Activated B cell treated with CpG ODN at 0.5 μM for 24 hours (primary cell): Measurements from ENCODE around the gene TMEM185B. TPM values are rescaled to one million over a fixed set of nuclear protein-coding genes. Genes with fewer than 3 reads are reported as not detected.

Experiments
- ATAC-seq: fragments of 200-7000 bp; cut with Tn5 transposase; one replicate; pipeline ENCODE4 v1.10.0; 2021; ENCODE audit warnings: low read depth, mild to moderate bottlenecking, moderate library complexity
- CTCF ChIA-PET: fragments of 350-600 bp; sonication (Branson Sonifier 250); formaldehyde crosslinking; loops from one replicate; lab custom pipeline; 2021; ENCODE audit warnings: antibody characterized with exemption; lab: Charles Lee
- POLR2A ChIA-PET: fragments of 350-600 bp; sonication (Branson Sonifier 250); formaldehyde crosslinking; loops from one replicate; lab custom pipeline; 2021; ENCODE audit warnings: antibody characterized with exemption; lab: Charles Lee
- DNase-seq: peaks from one replicate; pipeline ENCODE4 v3.0.0; 2022
- H3K27ac Mint-ChIP-seq: one replicate; pipeline ENCODE4 v1.8.0; 2020; ENCODE audit warnings: mixed read lengths
- H3K27me3 Mint-ChIP-seq: one replicate; pipeline ENCODE4 v1.8.0; 2021; ENCODE audit warnings: mixed read lengths
- H3K36me3 Mint-ChIP-seq: one replicate; pipeline ENCODE4 v1.8.0; 2021; ENCODE audit warnings: low read depth, mixed read lengths
- H3K4me1 Mint-ChIP-seq: one replicate; pipeline ENCODE4 v1.8.0; 2021; ENCODE audit warnings: mixed read lengths
- H3K4me3 Mint-ChIP-seq: one replicate; pipeline ENCODE4 v1.8.0; 2020; ENCODE audit warnings: mild to moderate bottlenecking, mixed read lengths
- H3K9me3 Mint-ChIP-seq: one replicate; pipeline ENCODE4 v1.8.0; 2020; ENCODE audit warnings: mixed read lengths
- CTCF ChIP-seq: fragments of 200-600 bp; IDR thresholded peaks from one replicate; pipeline ENCODE4 v1.8.0; 2022; ENCODE audit warnings: antibody characterized with exemption, mild to moderate bottlenecking
- intact Hi-C: fragments of 100-400 bp; cut with micrococcal nuclease; formaldehyde crosslinking; loops from one replicate; pipeline ENCODE4 v1.15.1; 2024
- total RNA-seq: library from RNA; stranded (reverse); gene quantifications from 2 replicates; pipeline ENCODE4 v1.2.3, GENCODE V29; 2022

TMEM185B gene
- total RNA-seq, 1 donor from 2014 or later: 26.8 TPM

DNA sequence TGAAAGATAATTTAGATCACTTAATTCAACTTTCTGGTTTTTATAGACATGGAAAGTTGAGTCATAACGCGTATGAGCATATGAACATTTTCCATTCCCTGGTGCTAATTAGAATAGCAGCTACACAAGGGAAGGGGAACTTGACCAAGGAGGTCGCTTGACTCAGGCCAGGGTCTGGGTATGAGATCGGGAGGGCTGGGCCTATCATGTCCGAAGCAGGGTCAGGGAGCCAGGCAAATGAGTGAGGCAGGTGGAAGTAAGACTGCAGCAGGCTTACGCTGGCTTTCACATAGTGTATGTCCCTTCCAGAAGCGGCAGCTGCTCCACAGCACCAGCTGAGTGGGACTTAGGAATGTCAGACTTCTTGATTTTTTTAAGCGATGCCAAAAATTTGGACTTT is 44.1 kb upstream of the TMEM185B start:
- ChIA-PET POLR2A (interaction anchor here (1.3 kb wide), 1 partner anchor 21 kb away, joined by 3 read pairs; no protein-coding TSS in a partner anchor), CTCF (interaction anchor here (1.3 kb wide), 1 partner anchor 46 kb away, joined by 3 read pairs; no protein-coding TSS in a partner anchor)
- Mint-ChIP-seq H3K27me3 (no peaks in the 10 kb centered on the region), H3K36me3 (peaks cover 13% of the 10 kb centered on the region), H3K4me3 (no peak overlapping the region), H3K4me1 (peaks cover 71% of the 10 kb centered on the region), H3K9me3 (no peaks in the 10 kb centered on the region), H3K27ac (peak overlapping the region; percentile 42)
- intact Hi-C loops: loop anchor here (1.0 to 5.0 kb wide), 3 partner anchors 14 to 45 kb away; partner anchors contain the start of gene TMEM185B
- TF ChIP-seq CTCF: no peak
- peak; percentile 64 for ATAC-seq
- no peak for DNase-seq

- H3K27ac Mint-ChIP-seq: no peak overlapping the region
- peaks cover 19% of the 10 kb centered on the region for H3K36me3 Mint-ChIP-seq
- no peaks in the 10 kb centered on the region for H3K9me3 Mint-ChIP-seq
- no peak for ATAC-seq
- H3K27me3 Mint-ChIP-seq: no peaks in the 10 kb centered on the region
- CTCF ChIA-PET: interaction anchor here (1.0 to 1.1 kb wide), 2 partner anchors 48 to 90 kb away, joined by 3 read pairs; no protein-coding TSS in a partner anchor
- intact Hi-C loops: loop anchor here (5.0 kb wide), 1 partner anchor 43 kb away; the partner anchor contains the start of gene TMEM185B
- DNase-seq: no peak
- no peak for TF ChIP-seq CTCF
- peaks cover 49% of the 10 kb centered on the region for H3K4me1 Mint-ChIP-seq
- POLR2A ChIA-PET: interaction anchor here (0.6 to 1.1 kb wide), 3 partner anchors 12 to 33 kb away, joined by 3 to 4 read pairs (median 3); partner anchors contain the start of gene RALB
- peak overlapping the region; percentile 48 for H3K4me3 Mint-ChIP-seq
Measured at GRCh38 chr2:120265006-120265405, 41.8 kb upstream of the TMEM185B start.

- Mint-ChIP-seq H3K4me3 (no peak overlapping the region), H3K36me3 (peaks cover 16% of the 10 kb centered on the region), H3K27me3 (no peaks in the 10 kb centered on the region), H3K9me3 (no peaks in the 10 kb centered on the region), H3K27ac (no peak overlapping the region), H3K4me1 (peaks cover 38% of the 10 kb centered on the region)
- DNase-seq (no peak), ATAC-seq (no peak)
- CTCF ChIA-PET: no interaction called here
- no peak for TF ChIP-seq CTCF
- POLR2A ChIA-PET: no interaction called here
- intact Hi-C loops: no loop called here
Measured at GRCh38 chr2:120262761-120263428, 39.7 kb upstream of the TMEM185B start.

DNA sequence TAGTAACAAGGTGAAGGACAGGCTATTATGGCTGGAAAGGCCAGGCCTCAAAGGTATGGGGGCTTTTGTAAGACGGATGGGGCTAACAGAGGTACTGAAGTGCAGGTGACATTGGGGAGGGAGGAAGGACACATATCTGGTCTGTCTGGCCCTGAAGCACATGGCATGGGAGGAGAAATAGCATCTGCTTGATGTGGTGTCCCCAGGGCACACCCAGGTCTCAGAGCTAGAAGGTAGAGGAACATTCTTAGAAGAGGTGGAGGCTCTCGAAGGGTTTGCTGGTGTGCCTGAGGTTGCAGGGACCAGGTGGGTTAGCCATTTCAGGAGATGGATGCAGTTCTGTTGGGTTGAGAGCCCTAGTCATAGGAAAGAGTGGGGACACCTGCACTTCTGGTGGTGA is 39.0 kb upstream of the TMEM185B start:
- ChIA-PET CTCF (no interaction called here), POLR2A (interaction anchor here (2.0 kb wide), 1 partner anchor 10 kb away, joined by 6 read pairs; the partner anchor contains the start of gene RALB)
- DNase-seq (no peak), ATAC-seq (no peak)
- H3K27ac Mint-ChIP-seq: no peak overlapping the region
- intact Hi-C loops: no loop called here
- H3K9me3 Mint-ChIP-seq: no peaks in the 10 kb centered on the region
- no peak for TF ChIP-seq CTCF
- peaks cover 19% of the 10 kb centered on the region for H3K36me3 Mint-ChIP-seq
- H3K4me3 Mint-ChIP-seq: no peak overlapping the region
- H3K4me1 Mint-ChIP-seq: peaks cover 41% of the 10 kb centered on the region
- no peaks in the 10 kb centered on the region for H3K27me3 Mint-ChIP-seq

GRCh38 chr2:120261387-120262006 is 38.3 kb upstream of the TMEM185B start:
- ChIA-PET CTCF (no interaction called here), POLR2A (interaction anchor here (2.0 kb wide), 1 partner anchor 9 kb away, joined by 6 read pairs; the partner anchor contains the start of gene RALB)
- H3K27me3 Mint-ChIP-seq: no peaks in the 10 kb centered on the region
- peaks cover 42% of the 10 kb centered on the region for H3K4me1 Mint-ChIP-seq
- DNase-seq (no peak), ATAC-seq (peak; percentile 92)
- H3K27ac Mint-ChIP-seq: no peak overlapping the region
- H3K4me3 Mint-ChIP-seq: no peak overlapping the region
- H3K36me3 Mint-ChIP-seq: peaks cover 21% of the 10 kb centered on the region
- no peak for TF ChIP-seq CTCF
- intact Hi-C loops: no loop called here
- no peaks in the 10 kb centered on the region for H3K9me3 Mint-ChIP-seq
